Superior temporal gyrus (tissue), 1 donor: ENCODE results near the gene ASB15.
"Not testable (repeated sequence)": the region's sequence is repeated elsewhere in the genome, so short reads cannot be mapped to it uniquely, and the experiment has no call there.

Experiments used
- DNase-seq: peaks from one replicate; pipeline ENCODE4 v3.0.0-alpha.2; 2016; ENCODE audit errors: extremely low spot score

ASB15 gene

GRCh38 chr7:123598657-123599056, 3.0 kb upstream of the ASB15 start:
- no peak for DNase-seq

- no peak for DNase-seq
These were observed 1.9 kb upstream of the ASB15 start for GRCh38 chr7:123599766-123600165.

GRCh38 chr7:123600876-123601275, 745 bp upstream of the ASB15 start:
- no peak for DNase-seq

DNA sequence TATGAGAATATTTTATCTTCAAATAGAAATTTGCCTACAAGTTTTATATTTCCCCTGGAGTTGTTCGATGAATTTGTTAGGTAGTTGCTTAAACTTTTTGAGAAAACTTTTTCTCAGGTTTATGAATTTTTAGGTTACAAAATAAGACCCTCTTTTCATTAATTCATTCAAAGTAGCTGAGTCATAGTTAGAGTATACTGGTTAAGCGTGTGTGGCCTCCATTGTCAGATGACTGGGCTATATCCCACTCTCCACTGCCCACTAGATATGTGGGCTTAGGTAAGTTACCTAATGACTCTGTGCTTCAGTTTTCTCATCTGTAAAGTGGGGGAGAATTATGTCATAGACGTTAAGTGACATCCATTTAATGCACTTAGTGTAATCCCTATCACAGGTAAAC, 1.0 kb downstream of the ASB15 start:
- no peak for DNase-seq

DNA sequence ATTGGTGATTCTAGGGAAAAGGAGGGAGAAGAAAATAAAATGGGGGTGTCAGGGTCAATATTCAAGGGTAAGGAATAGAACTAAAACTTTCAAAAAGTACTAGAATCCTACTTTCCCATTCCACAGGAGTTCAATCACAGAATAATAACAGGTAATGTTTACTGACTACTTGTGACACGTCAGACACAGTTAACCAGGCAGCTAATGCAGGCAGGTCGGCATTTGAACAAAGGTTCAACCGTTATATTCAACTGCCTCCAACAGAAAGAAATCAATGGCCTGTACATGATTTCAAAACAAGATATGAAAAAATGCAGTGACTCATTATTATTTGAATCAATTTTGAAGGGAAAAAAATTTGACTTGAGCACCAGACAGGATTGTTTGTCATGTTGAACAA, 3.1 kb downstream of the ASB15 start:
- DNase-seq, result no peak

DNA sequence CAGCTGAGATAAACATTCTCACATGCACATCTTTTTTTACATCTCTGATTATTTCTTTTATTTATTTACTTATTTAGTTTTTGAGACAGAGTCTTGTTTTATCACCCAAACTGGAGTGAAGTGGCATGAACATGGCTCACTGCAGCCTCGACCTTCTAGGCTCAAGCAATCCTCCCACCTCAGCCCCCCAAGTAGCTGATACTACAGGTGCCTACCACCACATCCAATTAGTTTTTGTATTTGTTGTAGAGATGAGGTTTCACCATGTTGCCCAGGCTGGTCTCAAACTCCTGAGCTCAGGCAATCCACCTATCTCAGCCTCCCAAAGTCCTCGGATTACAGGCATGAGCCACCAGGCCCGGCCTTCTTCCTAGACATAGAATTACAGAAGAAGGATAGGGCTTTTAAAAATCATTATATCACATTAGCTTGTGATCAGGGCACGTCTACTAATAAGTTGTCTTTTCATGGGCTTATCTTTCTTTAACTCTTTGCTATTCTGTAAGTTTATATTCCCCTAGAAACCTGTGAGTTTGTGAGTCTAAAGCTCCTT, 5.9 kb downstream of the ASB15 start:
- no peak for DNase-seq

DNA sequence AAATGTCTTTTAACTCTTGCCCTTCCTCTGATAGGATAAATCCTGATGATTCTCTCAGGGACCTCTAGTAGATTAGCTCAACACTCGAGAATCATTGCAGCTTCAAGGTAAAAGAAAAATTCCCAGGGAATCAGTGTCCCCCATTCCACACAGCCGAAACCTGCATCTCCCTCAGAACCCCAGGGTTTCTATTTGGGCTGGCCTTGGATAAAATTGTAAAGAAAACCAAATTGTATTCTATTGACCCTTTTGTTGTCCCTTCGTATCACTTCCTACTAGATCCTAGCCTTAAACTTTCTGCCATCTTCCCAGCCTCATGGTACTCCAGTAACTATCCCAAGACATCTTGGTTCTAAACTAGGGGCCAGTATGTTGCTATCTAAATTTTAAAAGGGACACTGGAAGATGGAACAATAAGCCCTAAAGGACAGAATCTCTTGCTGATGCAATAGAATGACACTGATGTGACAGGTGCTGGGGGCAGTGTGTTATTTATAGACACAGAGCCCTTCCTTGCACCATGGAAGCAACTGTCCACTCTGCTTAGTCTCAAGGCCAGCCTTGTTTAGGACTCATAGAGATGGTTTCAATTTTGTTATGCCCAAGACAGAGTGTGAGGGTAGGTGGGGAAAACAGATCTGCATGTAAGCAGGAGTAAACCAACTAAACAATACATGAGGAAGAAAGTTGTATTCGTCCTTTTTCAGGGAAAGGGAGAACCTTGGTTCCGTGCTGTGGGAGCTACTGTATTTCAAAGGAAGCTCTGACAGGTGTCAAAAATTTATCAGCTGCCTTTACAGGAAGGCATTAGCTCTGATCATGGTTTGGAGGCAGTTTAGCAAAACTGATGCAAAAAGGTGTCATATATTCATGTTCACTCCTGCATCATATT, 7.6 kb downstream of the ASB15 start:
- DNase-seq, result no peak

DNA sequence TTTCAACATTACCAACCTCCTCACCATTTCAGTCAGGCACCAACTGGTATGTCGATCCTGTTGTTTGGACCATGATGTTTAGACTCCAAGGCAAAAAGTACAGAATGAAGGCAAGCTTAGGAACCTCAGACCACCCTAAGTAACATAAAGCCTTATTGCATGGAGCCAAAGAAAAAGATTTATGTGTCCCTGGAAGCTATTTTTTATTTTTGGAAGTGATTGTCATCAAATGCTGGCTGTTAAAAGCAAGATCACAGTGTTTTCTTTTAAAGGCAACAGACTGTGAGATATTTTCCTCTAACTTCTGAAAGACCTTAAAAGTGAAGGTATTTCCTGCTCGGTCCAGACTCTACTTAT, 8.2 kb downstream of the ASB15 start:
- no peak for DNase-seq

- DNase-seq, result no peak
These were observed 10.4 kb downstream of the ASB15 start for GRCh38 chr7:123612024-123612423.

GRCh38 chr7:123615344-123615743, 13.7 kb downstream of the ASB15 start:
- no peak for DNase-seq

DNA sequence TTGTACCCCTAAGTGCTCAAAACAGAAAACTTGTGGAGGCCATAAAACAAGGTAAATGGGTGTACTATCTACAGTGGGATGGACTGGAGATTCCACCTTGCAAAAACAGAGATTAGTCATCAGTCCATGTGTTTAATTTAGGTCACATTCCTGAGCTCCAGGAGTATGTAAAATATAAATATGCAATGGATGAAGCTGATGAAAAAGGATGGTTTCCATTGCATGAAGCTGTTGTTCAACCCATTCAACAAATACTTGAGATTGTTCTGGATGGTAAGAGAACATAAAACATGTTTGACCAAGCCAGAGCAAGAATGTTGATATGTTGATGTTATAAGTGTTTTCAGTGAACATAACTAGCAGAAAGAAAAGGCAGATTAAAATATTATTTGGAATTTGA, 14.6 kb downstream of the ASB15 start:
- no peak for DNase-seq

DNA sequence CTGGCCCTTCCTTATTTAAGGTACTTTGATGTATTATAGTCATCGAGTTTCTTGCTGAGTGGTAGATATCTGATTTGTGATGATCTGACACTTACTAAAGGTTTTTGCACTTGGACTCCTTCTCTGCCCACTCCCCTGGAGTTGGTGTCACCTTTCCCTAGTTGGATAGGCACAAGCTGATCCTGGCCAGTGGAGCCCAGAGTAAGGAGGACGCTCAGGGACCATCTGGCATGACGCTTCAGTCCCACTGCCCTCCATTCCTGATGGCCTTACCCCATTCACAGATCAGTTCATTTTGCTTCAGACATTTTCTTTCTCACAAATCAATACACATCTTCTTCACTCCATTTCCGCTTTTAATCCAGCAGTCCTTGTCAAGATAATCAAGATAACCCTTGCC, 20.1 kb downstream of the ASB15 start:
- DNase-seq, result no peak

- DNase-seq, result no peak
These were observed 21.2 kb downstream of the ASB15 start for GRCh38 chr7:123622660-123623386.

DNA sequence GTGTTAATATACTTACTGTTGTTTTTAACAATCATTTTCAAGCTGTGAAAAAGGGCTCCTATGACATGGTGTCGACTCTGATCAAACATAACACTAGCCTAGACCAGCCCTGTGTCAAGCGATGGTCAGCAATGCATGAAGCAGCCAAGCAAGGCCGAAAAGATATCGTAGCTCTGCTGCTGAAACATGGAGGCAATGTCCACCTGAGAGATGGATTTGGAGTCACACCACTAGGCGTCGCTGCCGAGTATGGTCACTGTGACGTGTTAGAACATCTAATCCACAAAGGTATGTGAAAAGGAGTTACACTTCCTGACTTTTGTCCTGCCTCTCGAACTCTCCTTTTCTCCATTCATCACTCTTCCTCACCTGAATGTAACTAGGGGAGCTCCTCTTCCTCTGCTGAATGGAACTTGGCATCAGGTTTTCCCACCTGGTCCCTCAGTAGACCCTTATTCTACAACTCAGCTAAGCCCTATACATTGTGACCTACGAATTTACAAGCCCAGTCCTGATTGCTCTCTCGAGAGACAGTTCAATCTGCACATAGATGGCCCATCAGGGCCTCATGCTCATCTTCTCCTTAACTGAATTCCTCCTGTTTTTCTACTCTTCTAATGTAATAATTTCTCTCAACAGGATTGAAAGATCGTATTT, 23.0 kb downstream of the ASB15 start:
- no peak for DNase-seq

GRCh38 chr7:123625254-123625653, 23.6 kb downstream of the ASB15 start:
- no peak for DNase-seq

GRCh38 chr7:123627851-123628250, 26.2 kb downstream of the ASB15 start:
- no peak for DNase-seq

- no peak for DNase-seq
These were observed 27.2 kb downstream of the ASB15 start for GRCh38 chr7:123628829-123629228.

DNA sequence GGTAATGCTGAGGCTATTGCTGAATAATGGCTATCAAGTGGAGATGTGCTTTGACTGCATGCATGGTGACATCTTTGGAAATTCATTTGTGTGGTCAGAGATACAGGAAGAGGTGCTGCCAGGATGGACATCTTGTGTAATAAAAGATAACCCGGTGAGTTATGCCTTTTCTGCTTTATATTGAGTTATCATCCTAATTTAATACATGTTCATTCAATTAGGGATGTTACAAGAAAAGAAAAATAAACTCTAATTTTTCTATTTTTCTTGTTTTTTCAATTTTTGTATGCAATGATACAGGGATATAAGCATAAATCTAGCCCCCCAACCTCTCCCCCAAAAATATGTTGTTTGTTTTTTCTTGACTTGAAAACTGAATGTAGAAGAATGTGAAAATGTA, 27.7 kb downstream of the ASB15 start:
- DNase-seq, result no peak

GRCh38 chr7:123632808-123633207, 31.2 kb downstream of the ASB15 start:
- no peak for DNase-seq

- DNase-seq, result no peak
These were observed 31.9 kb downstream of the ASB15 start for GRCh38 chr7:123633553-123633952.

DNA sequence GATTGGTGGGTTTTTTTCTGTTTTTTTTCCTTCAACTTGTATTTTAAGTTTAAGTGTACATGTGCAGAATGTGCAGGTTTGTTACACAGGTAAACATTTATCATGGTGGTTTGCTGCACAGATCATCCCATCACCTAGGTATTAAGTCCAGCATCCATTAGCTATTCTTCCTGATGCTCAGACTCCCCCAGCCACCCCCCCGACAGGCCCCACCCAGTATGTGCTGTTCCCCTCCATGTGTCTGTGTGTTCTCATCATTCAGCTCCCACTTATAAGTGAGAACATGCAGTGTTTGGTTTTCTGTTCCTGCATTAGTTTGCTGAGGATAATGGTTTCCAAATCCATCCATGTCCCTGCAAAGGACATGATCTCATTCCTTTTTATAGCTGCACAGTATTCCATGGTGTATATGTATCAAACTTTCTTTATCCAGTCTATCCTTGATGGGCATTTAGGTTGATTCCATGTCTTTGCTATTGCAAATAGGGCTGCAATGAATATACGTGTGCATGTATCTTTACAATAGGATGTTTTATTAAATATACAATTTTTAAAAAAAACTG, 32.5 kb downstream of the ASB15 start:
- not testable (repeated sequence) for DNase-seq
